ENCODE results near the gene SPEG. TPM values are rescaled to one million over a fixed set of nuclear protein-coding genes. Genes with fewer than 3 reads are reported as not detected.

The SPEG gene
- total and polyA plus RNA-seq, 2 donors (not counting 3 experiments of a cell fraction or from before 2014, with no cell fraction given), result 0.84 to 3.5 TPM

DNA sequence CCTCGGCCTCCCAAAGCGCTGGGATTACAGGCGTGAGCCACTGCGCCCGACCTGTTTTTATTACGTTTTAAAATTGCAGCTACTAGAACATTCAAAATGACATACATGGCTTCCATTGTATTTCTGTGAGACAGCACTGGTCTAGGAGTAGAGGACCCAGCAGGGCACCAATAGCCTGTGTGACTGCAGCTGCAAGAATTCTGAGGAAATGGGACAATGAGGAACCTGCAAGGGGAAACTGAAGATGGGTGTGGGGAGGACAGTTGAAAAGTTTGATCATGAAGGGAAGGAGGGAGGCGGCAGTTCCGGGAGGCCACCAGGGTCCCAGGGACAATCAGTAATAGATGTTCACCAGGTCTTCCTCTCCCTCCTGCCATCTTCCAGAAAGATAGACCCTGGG, 33.0 kb upstream of the SPEG start:
- no peaks in the 10 kb centered on the region for H3K9me1 ChIP-seq (replicated peaks; ENCODE audit: control insufficient read depth, extremely low read depth, insufficient read depth, low read length)
- CTCF ChIA-PET, result interaction anchor here (1.6 to 5.7 kb wide), 5 partner anchors 11 to 159 kb away, joined by 7 to 329 read pairs (median 41); partner anchors contain the start of gene DNPEP
- H4K20me1 ChIP-seq (replicated peaks; ENCODE audit: control insufficient read depth, extremely low read depth, insufficient read depth, low read length), result no peaks in the 10 kb centered on the region
- H3K79me2 ChIP-seq (ENCODE audit: control insufficient read depth, insufficient read depth, low read length), result no peaks in the 10 kb centered on the region
- H3K27ac ChIP-seq (ENCODE audit: insufficient read depth, low read depth, low read length), result no peak overlapping the region
- no peak overlapping the region for H3K4me3 ChIP-seq (replicated peaks in 1 of 3; ENCODE audit: insufficient read depth in 1 of 3, low read depth in 1 of 3, low read length in 3 of 3)
- dilution Hi-C loops (cut with MboI; ENCODE audit: extremely low pct_ligation_motif_present, low sequenced_read_pairs), result no loop called here
- TF ChIP-seq JUN (IDR thresholded peaks at IDR 0.05; ENCODE audit: borderline replicate concordance, insufficient read depth, insufficient read length, low read depth), result no peak
- TF ChIP-seq EZH2 (IDR thresholded peaks at IDR 0.05; ENCODE audit: borderline replicate concordance, low read depth, low read length, severe bottlenecking), result no peak
- TF ChIP-seq POLR2AphosphoS5 (IDR thresholded peaks at IDR 0.05; ENCODE audit: insufficient read depth, low read depth, low read length), result no peak
- TF ChIP-seq GATA2 (IDR thresholded peaks at IDR 0.05; ENCODE audit: insufficient read depth, insufficient read length, low read depth, low read length), result no peak
- TF ChIP-seq, protein P1, sequence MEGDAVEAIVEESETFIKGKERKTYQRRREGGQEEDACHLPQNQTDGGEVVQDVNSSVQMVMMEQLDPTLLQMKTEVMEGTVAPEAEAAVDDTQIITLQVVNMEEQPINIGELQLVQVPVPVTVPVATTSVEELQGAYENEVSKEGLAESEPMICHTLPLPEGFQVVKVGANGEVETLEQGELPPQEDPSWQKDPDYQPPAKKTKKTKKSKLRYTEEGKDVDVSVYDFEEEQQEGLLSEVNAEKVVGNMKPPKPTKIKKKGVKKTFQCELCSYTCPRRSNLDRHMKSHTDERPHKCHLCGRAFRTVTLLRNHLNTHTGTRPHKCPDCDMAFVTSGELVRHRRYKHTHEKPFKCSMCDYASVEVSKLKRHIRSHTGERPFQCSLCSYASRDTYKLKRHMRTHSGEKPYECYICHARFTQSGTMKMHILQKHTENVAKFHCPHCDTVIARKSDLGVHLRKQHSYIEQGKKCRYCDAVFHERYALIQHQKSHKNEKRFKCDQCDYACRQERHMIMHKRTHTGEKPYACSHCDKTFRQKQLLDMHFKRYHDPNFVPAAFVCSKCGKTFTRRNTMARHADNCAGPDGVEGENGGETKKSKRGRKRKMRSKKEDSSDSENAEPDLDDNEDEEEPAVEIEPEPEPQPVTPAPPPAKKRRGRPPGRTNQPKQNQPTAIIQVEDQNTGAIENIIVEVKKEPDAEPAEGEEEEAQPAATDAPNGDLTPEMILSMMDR (IDR thresholded peaks at IDR 0.05; ENCODE audit: extremely low read depth in 1 of 2, insufficient read depth in 1 of 2, low read depth in 1 of 2, low read length in 2 of 2), result no peak
- no peak for TF ChIP-seq POLR2A (IDR thresholded peaks at IDR 0.05; ENCODE audit: low read depth, low read length)
- no peak for TF ChIP-seq FOS (IDR thresholded peaks at IDR 0.05; ENCODE audit: borderline replicate concordance, insufficient read depth, low read length)
- TF ChIP-seq MYC (IDR thresholded peaks at IDR 0.05; ENCODE audit: low read depth, low read length), result no peak
- no peak for TF ChIP-seq MAX (IDR thresholded peaks at IDR 0.05; ENCODE audit: insufficient read depth, insufficient read length)
- H3K4me1 ChIP-seq (ENCODE audit: control insufficient read depth, extremely low read depth, insufficient read depth, low read length), result no peaks in the 10 kb centered on the region
- H3K36me3 ChIP-seq (ENCODE audit: control insufficient read depth in 2 of 2, extremely low read depth in 1 of 2, insufficient read depth in 2 of 2, low read length in 2 of 2), result no peaks in the 10 kb centered on the region
- intact Hi-C loops (cut with micrococcal nuclease), result loop anchor here (2.0 kb wide), 2 partner anchors 27 to 57 kb away; no protein-coding TSS in a partner anchor
- POLR2A ChIA-PET, result interaction anchor here (0.5 to 1.6 kb wide), 2 partner anchors 14 to 128 kb away, joined by 4 to 5 read pairs; no protein-coding TSS in a partner anchor
- no peak overlapping the region for H2AFZ ChIP-seq (ENCODE audit: low read depth, low read length)
- no peak overlapping the region for H3K9ac ChIP-seq (replicated peaks; ENCODE audit: extremely low read depth, insufficient read depth, low read length)
- H3K4me2 ChIP-seq (ENCODE audit: insufficient read depth, low read length), result no peak overlapping the region
- no peak for DNase-seq (ENCODE audit: low read depth, low spot score)
- BruUV-seq (replicated peaks), result no TSS peak
- no peaks in the 10 kb centered on the region for H3K9me3 ChIP-seq (replicated peaks; ENCODE audit: control insufficient read depth, insufficient read depth, low read length)
- peaks cover 0 to 1% of the 10 kb centered on the region in 2 experiments for H3K27me3 ChIP-seq (ENCODE audit: control insufficient read depth in 2 of 2, insufficient read depth in 2 of 2, low read length in 2 of 2)
- FAIRE-seq, result no peak
